Loucy (cell line): ENCODE results near the gene PHACTR4.

Experiments
- H2AFZ ChIP-seq: fragments of 200-600 bp; sonication (generic); 2 replicates; pipeline ENCODE4 v1.6.0; 2016; ENCODE audit warnings: antibody characterized with exemption, mild to moderate bottlenecking, low read length, moderate library complexity
- H3F3A ChIP-seq: fragments of 200-600 bp; 2 replicates; pipeline ENCODE4 v1.6.0; 2016; ENCODE audit warnings: antibody characterized with exemption, low read depth, mild to moderate bottlenecking
- H3K27me3 ChIP-seq: fragments of 200-600 bp; sonication (generic); 2 replicates; pipeline ENCODE4 v1.6.1; 2014; ENCODE audit warnings: low read length, mild to moderate bottlenecking; ENCODE audit not compliant: insufficient read depth, poor library complexity, severe bottlenecking
- H3K36me3 ChIP-seq: fragments of 200-600 bp; sonication (generic); 2 replicates; pipeline ENCODE4 v1.6.1; 2016; ENCODE audit warnings: low read length; ENCODE audit not compliant: insufficient read depth
- H3K4me1 ChIP-seq: fragments of 200-600 bp; sonication (generic); 2 replicates; pipeline ENCODE4 v1.5.1; 2014; ENCODE audit warnings: low read length, mild to moderate bottlenecking; ENCODE audit not compliant: insufficient read depth, poor library complexity, severe bottlenecking
- H3K4me2 ChIP-seq: fragments of 200-600 bp; sonication (generic); 2 replicates; pipeline ENCODE4 v1.6.0; 2014; ENCODE audit warnings: antibody characterized with exemption, low read length, low read depth, mild to moderate bottlenecking; ENCODE audit not compliant: poor library complexity, severe bottlenecking
- H3K4me3 ChIP-seq: fragments of 200-600 bp; sonication (generic); 2 replicates; pipeline ENCODE4 v1.5.1; 2014; ENCODE audit warnings: low read length, mild to moderate bottlenecking, mixed read lengths; ENCODE audit not compliant: poor library complexity, severe bottlenecking
- H3K79me2 ChIP-seq: fragments of 200-600 bp; sonication (generic); 2 replicates; pipeline ENCODE4 v1.6.1; 2014; ENCODE audit warnings: low read length; ENCODE audit not compliant: insufficient read depth
- H3K9ac ChIP-seq: fragments of 200-600 bp; sonication (generic); 2 replicates; pipeline ENCODE4 v1.6.0; 2014; ENCODE audit warnings: mild to moderate bottlenecking, low read depth, low read length, moderate library complexity; ENCODE audit not compliant: poor library complexity, severe bottlenecking
- H3K9me2 ChIP-seq: fragments of 200-600 bp; sonication (generic); replicated peaks from 2 replicates; pipeline ENCODE4 v1.6.1; 2016; ENCODE audit warnings: low read depth, low read length, mixed read lengths
- H3K9me3 ChIP-seq: fragments of 200-600 bp; sonication (generic); 2 replicates; pipeline ENCODE4 v1.6.1; 2014; ENCODE audit warnings: mild to moderate bottlenecking, antibody characterized with exemption, low read length, low read depth; ENCODE audit not compliant: insufficient read depth
- H4K20me1 ChIP-seq: fragments of 200-600 bp; sonication (generic); 2 replicates; pipeline ENCODE4 v1.6.0; 2014; ENCODE audit warnings: antibody characterized with exemption, low read length, mild to moderate bottlenecking; ENCODE audit not compliant: insufficient read depth, poor library complexity, severe bottlenecking
- CTCF ChIP-seq: fragments of 200-600 bp; sonication (generic); conservative IDR thresholded peaks from 2 replicates; pipeline ENCODE4 v1.5.1; 2014; ENCODE audit warnings: mild to moderate bottlenecking, antibody characterized with exemption, low read length
- EZH2phosphoT487 ChIP-seq: fragments of 200-600 bp; IDR thresholded peaks from 2 replicates; pipeline ENCODE4 v1.6.1; 2018; ENCODE audit warnings: antibody characterized with exemption, mild to moderate bottlenecking, moderate library complexity, borderline replicate concordance

PHACTR4 gene

GRCh38 chr1:28545246-28545628 lies 175.7 kb downstream of the PHACTR4 start:
- no peaks in the 10 kb centered on the region for H3K4me1 ChIP-seq
- H3K4me2 ChIP-seq, result no peak overlapping the region
- H4K20me1 ChIP-seq, result no peaks in the 10 kb centered on the region
- no peaks in the 10 kb centered on the region for H3K79me2 ChIP-seq
- no peaks in the 10 kb centered on the region for H3K9me3 ChIP-seq
- H3K9ac ChIP-seq, result no peak overlapping the region
- H3K4me3 ChIP-seq, result no peak overlapping the region
- no peaks in the 10 kb centered on the region for H3F3A ChIP-seq
- H3K27me3 ChIP-seq, result no peaks in the 10 kb centered on the region
- H2AFZ ChIP-seq, result no peak overlapping the region
- TF ChIP-seq EZH2phosphoT487 (no peak), CTCF (no peak)
- no peaks in the 10 kb centered on the region for H3K9me2 ChIP-seq
- no peaks in the 10 kb centered on the region for H3K36me3 ChIP-seq

- no peak overlapping the region for H3K9ac ChIP-seq
- no peaks in the 10 kb centered on the region for H3F3A ChIP-seq
- TF ChIP-seq CTCF (no peak), EZH2phosphoT487 (no peak)
- no peak overlapping the region for H2AFZ ChIP-seq
- H3K9me2 ChIP-seq, result no peaks in the 10 kb centered on the region
- H3K9me3 ChIP-seq, result no peaks in the 10 kb centered on the region
- H3K79me2 ChIP-seq, result peaks cover 3% of the 10 kb centered on the region; the same call in 1 of the 2 replicates
- H3K4me1 ChIP-seq, result no peaks in the 10 kb centered on the region
- no peak overlapping the region for H3K4me3 ChIP-seq
- no peaks in the 10 kb centered on the region for H3K27me3 ChIP-seq
- H3K4me2 ChIP-seq, result no peak overlapping the region
- H3K36me3 ChIP-seq, result no peaks in the 10 kb centered on the region
- no peaks in the 10 kb centered on the region for H4K20me1 ChIP-seq
Observed at GRCh38 chr1:28548318-28548717, 178.8 kb downstream of the PHACTR4 start.
